Measurements from ENCODE around the gene POLN.

POLN gene

GRCh38 chr4:2241410-2242353 lies at the start of gene POLN, which contains the start of gene HAUS3:
POLN (minus strand) TSS chr4:2242121; CDS start chr4:2229231, 12,890 bp downstream.
HAUS3 (minus strand) TSS chr4:2242121; CDS start chr4:2240946, 1,175 bp downstream.
- peak; percentile 98 for DNase-seq (ENCODE audit: low read depth in 1 of 2, low spot score in 1 of 2)

DNA sequence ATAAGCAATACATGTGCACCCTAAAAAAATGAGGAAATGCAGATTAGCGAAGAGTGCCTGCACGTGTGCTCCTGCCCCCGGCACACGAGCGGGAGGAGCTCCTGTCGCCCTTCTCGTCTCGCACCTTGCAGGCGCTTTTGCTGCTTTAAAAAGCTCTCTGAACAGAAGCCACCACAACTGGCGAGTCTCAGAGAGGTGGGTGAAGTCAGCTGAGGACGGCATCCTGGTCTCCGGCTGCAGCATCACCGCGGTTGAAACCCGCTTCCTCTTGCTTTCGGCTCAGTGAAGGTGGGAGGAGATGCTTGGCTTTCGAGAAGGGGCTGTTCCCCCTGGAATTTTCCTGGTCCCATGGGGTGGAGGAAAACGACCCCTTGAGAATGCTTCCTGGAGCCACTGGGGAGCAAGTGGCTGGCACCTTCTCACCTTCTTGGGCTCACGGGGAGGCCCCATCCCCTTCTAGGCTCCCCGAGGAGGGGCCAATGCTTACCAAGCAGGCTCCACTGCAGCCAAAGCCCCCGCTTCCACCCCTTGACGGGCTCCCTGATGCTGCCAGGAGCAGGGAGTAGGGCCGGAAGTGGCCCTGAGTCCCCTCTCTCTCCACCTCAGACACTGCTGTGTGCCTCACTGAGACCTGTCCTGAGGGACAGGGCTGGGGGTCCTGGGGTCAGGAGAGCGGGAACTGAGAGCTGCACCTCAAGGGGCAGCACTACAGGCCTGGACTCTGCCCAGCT lies 49.2 kb upstream of the POLN start:
- peak in 1 of 2 donors; percentile 56 for DNase-seq (ENCODE audit: low read depth in 1 of 2, low spot score in 1 of 2)

DNA sequence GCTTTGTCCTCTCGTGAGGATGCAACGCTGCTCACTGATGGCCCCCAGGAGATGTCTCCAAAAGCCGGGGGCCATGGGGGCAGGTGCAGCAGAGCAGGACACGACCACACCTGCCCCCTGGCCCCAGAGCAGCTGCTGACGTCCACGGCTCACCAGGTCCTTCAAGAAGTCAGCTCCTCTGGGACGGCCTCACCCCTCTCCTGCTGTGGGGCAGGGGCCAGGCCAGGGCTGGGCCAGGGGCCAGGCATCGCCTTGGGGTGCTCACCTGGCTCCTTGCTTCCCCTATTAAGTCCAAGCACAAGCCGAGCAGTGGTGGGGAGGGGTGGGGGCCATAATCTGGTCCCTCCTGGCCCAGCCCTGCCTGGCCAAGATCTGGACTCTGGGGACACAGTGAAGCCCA lies 48.6 kb upstream of the POLN start:
- DNase-seq (ENCODE audit: low read depth in 1 of 2, low spot score in 1 of 2): no peak

DNA sequence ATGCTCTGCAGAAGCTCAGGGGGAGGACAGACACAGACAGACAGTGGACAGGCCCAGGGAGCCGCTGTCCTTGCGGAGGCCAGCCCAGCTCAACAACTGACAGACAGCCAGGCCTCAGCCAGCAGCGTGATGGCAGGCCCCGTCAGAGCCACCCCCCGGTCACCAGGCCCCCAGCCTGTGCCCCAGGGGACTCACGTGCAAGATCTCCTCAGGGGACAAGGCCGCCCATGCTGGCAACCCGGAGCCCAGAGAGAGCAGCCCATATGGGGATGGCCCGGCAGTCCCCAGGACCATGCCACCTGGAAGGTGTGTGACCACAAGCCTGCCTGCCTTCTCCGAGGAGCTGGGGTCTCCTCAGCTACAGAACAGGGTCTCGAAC lies 48.0 kb upstream of the POLN start:
- no peak for DNase-seq (ENCODE audit: low read depth in 1 of 2, low spot score in 1 of 2)

GRCh38 chr4:2289311-2289954 lies 47.5 kb upstream of the POLN start:
- DNase-seq (ENCODE audit: low read depth in 1 of 2, low spot score in 1 of 2): no peak

DNA sequence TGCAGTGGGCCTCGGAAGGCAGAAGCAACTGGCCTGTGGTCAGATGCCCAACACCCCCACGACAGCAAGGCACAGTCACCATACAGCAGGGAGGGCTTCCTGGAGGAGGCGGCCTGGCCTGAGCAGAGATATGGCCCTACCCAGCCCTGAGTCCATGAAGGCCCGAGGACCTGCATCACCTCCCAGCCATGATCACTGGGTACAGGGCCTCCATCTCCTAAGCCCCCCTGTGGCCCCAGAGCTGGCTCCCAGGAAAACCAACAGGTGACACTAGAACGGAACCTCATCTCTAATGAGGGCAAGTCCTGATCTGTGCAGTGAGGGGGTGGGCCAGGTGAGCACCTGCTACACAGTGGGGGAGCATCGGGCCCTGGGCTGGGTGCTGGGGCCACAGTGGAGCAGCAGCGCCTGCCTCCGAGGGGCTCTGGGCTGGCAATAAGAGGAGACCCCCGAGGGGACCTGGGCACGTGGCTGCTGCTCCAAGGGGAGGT lies 46.2 kb upstream of the POLN start:
- no peak for DNase-seq (ENCODE audit: low read depth in 1 of 2, low spot score in 1 of 2)

- no peak for DNase-seq (ENCODE audit: low read depth in 1 of 2, low spot score in 1 of 2)
Measured at GRCh38 chr4:2287594-2287915, 45.6 kb upstream of the POLN start.

DNA sequence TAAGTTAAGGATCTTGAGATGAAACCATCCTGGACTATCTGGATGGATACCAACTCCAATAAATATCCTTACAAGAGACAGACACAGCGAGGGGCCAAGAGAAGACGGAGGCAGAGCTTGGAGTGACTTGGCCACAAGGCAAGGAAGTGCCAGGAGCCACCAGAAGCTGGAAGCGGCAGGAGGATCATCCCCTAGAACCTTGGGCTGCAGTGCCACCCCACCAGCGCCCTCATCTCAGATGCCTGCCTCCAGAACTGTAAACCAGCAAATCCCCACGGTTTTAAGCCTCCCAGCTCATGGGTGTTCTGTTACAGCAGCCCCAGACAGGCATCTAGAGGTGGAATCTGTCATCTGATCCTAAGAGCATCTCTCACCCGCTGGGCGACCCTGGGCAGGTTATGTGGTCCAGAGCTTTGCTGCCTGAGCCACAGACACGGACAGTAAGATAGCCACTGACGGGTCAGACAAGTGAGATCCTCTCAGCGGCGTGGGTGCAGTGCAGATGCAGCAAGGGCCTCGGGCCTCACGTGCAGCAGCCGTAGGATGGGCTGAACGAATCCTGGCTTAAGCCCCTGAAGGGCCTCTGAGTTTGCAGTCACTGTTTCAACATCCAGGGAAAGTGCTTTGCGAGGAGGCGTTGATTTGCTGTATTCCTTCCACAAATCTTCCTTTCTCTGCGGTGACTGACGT lies 45.1 kb upstream of the POLN start:
- DNase-seq (ENCODE audit: low read depth in 1 of 2, low spot score in 1 of 2): no peak

DNA sequence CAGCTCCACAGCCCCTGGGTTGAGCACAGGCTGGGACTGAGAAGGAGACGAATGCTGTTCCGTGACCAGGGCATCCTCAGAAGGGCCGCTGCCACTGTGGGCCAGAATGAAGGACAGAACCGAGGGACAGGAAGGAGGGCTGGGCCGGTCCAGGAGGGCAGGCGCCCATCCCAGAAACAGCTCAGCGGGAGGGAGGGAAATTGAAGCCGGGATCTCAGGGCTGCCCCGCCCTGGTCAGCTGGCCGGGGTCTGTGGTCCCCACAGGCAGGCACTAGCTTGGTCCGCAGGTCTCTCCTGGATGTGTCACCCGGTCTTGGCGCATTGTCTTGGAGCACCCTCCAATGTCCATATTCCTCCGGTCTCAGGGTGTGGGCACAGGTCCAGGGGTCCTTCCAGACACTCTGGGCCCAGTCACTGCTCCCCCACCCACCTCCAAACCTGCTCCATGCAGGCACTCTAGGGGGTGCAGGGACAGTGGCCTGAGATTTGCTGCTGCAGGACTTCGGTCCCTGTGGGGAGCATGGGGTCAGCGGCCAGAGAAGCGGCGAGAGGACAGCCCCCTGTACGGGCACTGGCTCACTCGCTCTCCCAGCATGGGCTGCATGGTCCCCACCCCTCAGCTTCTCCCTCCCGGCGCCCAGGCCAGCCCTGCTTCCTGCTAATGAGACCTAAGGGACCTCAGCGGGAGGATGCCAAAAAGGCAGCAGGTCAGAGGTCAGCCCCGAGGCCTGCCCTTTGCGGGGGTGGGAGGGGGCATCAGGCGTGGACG lies 43.9 kb upstream of the POLN start:
- DNase-seq (ENCODE audit: low read depth in 1 of 2, low spot score in 1 of 2): no peak

DNA sequence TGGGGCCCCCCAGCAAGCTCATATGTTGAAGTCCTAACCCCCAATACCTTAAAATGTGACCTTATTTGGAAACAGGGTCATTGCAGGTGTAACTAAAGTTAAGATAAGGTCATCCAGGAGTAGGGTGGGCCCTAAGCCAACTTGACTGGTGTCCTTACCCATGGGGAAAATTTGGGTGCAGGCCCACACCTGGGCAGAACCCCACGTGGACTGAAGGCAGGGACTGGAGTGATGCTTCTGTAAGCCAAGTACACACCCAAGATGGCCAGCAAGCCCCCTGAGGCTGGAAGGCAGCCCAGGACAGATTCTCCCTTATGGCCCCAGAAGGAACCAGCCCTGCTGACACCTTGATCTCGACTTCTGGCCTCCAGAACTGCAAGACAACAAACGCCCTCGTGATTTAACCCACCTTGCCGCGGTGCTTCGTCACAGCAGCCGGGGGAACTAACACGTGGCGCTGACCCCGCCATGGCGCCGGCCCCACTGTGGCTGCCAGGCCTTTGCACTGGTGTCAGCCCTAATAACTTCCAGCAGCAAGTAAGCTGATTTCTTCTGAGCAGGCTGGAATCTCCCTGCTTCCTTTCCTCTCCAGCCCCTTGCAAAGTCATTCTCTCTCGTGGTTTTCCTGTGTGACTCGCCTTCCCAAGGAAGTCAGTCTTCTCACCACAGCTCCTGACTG lies 43.2 kb upstream of the POLN start:
- DNase-seq (ENCODE audit: low read depth in 1 of 2, low spot score in 1 of 2): no peak

GRCh38 chr4:2284161-2284933 lies 42.4 kb upstream of the POLN start:
- DNase-seq (ENCODE audit: low read depth in 1 of 2, low spot score in 1 of 2): no peak

DNA sequence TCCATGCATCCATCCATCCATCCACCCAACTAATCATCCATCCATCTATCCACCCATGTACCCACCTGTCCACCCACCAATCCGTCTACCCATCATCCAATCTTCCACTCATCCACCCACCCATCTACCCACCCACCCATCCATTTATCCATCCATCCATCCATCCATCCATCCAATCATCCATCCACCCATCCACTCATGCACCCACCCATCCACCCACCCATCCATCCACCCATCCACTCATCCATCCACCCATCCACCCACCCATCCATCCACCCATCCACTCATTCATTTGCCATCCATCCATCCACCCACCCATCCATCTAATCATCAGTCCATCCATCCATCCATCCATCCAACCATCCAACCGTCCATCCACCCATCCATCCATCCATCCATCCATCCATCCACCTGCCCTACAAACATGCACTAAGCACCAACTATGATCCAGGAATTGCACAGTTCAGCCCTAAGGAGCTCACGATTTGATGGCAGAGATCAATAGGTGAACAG lies 41.3 kb upstream of the POLN start:
- no peak for DNase-seq (ENCODE audit: low read depth in 1 of 2, low spot score in 1 of 2)

- peak in 1 of 2 donors; percentile 69 for DNase-seq (ENCODE audit: low read depth in 1 of 2, low spot score in 1 of 2)
Measured at GRCh38 chr4:2281575-2282343, 39.8 kb upstream of the POLN start.

- no peak for DNase-seq (ENCODE audit: low read depth in 1 of 2, low spot score in 1 of 2)
Measured at GRCh38 chr4:2280531-2281300, 38.8 kb upstream of the POLN start.

GRCh38 chr4:2277956-2278355 lies 36.0 kb upstream of the POLN start:
- no peak for DNase-seq (ENCODE audit: low read depth in 1 of 2, low spot score in 1 of 2)

- no peak for DNase-seq (ENCODE audit: low read depth in 1 of 2, low spot score in 1 of 2)
Measured at GRCh38 chr4:2276581-2277325, 34.8 kb upstream of the POLN start.
